GM19328 (cell line): ENCODE measurements around the gene RPL34.
"Not testable (repeated sequence)": the region's sequence is repeated elsewhere in the genome, so short reads cannot be mapped to it uniquely, and the experiment has no call there.

Experiments used
- ATAC-seq: cut with Tn5 transposase; IDR thresholded peaks from one replicate; pipeline ENCODE4 v1.9.1; 2021; ENCODE audit warnings: mild to moderate bottlenecking, moderate library complexity; ENCODE audit not compliant: unreplicated experiment

Gene RPL34

DNA sequence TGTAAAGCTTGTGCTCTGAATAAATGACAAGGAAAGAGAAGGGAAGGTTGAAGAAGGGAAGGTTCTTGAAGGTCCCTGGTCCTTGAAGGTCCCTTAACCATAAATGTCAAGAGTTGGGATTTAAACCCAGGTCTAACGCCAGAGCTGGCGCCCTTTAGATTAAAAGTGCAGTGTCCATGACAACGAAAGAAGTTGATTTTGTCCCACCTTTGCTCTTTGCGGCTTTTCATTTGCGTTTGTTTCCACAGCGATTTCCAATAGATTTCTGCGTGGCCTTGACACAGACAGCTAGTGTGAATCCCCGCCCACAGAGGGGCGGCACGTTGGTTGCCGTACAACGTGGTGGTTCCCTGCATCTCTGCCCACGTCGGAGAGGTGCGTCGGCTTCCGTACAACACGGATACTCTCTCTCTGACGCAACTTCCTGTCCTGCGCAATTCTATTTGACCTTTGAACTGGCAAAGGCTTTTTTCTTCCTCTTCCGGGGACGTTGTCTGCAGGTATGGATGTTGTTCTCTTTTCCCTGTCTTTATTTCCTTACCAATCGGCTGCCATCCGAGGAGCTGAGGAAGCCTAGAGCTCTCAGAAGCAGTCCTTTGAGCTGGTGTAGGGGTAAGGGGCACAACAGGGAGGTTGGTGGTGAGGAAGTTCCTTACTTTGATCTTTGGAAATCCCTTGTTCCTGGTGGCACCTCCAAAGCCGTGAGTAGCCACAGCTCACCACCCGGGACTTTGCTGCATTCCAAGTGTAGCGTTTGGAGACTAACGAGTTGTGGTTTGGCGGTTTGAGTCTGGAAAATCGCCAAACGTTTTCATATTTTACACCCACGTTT is at the start of gene RPL34:
Gene RPL34, plus strand, starts transcription at position 476 of the 832 bp plus-strand sequence. CDS start 1,384 bp downstream, outside the sequence.
- peak; percentile 99 for ATAC-seq

GRCh38 chr4:108570993-108571569 is 49.3 kb upstream of the RPL34 start:
- ATAC-seq: no peak

DNA sequence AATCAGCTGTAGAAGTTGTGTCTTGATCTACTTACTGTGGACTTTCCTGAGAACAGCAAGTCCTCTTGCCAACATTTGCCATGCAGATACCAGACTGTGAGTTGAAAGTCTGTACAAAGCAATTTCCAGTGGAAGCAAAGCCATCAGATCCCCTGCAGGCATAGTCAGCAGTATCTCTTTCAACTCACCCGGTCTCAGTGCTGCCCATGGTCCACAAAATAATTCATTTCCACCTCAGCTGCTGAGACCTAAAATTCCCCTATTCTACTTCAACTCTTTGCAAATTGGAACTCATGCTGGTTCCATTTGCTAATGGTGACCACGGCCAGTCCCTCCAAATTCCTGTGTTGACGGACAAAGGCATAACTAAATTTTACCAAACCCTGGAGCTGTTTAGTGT is 46.0 kb upstream of the RPL34 start:
- no peak for ATAC-seq

GRCh38 chr4:108581083-108581482 is 39.3 kb upstream of the RPL34 start:
- no peak for ATAC-seq

DNA sequence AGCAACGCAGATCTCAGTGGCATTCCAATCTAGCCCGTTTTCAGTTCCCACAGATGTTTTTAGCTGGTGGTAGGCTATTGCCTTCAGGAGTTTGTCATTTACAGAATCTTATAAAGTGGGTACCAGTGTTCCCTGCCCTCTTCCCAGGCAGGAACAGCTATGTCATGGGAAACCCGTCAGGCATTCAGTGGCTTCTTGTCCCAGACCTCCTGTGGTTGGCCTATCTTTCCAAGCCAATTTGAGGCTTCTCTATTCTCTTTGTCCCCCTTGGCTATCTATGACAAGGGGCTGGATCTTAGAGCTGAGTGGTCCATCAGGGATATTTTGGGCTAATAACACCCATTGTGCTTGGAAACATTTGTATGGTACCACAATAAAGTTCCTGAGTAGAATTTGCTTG is 33.6 kb upstream of the RPL34 start:
- ATAC-seq: no peak

GRCh38 chr4:108588878-108589277 is 31.5 kb upstream of the RPL34 start:
- no peak for ATAC-seq

- no peak for ATAC-seq
Measured at GRCh38 chr4:108589961-108590360, 30.4 kb upstream of the RPL34 start.

GRCh38 chr4:108590776-108591175 is 29.6 kb upstream of the RPL34 start:
- ATAC-seq: no peak

GRCh38 chr4:108592674-108592986 is 27.7 kb upstream of the RPL34 start:
- ATAC-seq: no peak

- not testable (repeated sequence) for ATAC-seq
Measured at GRCh38 chr4:108594296-108594695, 26.1 kb upstream of the RPL34 start.

DNA sequence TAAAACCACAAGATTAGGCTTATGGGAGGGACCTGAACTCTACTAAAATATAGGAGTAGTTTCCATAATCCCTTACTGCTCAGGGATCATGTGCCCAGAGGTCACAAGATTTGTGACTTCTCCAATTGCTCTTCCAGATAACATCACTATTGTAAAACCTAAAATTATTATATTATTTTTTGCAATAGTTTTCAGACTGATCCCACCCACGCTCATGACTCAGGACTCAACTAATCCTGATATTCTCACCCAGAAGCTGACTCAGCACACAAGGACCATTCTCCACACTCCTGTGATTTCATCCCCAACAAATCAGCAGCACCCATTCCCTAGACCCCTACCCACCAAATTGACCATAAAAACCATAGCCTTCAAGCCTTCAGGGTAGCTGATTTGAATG is 24.0 kb upstream of the RPL34 start:
- ATAC-seq: no peak

DNA sequence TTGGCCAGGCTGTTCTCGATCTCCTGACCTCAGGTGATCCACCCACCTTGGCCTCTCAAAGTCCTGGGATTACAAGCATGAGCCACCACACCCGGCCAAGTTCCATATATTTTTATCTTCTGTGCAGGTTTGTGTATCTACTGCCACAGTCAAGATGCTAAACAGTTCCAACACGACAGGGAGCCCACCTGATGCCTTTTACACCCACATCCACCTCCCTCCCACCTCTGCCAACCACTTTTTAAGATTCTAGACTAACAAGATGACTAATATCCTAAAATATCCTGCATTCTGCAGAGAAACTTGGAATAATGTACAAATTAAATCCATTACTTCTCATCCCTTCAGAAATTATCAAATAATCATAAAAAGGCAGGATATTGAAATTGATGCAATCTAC is 19.3 kb upstream of the RPL34 start:
- no peak for ATAC-seq

- ATAC-seq: no peak
Measured at GRCh38 chr4:108601532-108601931, 18.8 kb upstream of the RPL34 start.

- ATAC-seq: no peak
Measured at GRCh38 chr4:108602163-108602562, 18.2 kb upstream of the RPL34 start.

DNA sequence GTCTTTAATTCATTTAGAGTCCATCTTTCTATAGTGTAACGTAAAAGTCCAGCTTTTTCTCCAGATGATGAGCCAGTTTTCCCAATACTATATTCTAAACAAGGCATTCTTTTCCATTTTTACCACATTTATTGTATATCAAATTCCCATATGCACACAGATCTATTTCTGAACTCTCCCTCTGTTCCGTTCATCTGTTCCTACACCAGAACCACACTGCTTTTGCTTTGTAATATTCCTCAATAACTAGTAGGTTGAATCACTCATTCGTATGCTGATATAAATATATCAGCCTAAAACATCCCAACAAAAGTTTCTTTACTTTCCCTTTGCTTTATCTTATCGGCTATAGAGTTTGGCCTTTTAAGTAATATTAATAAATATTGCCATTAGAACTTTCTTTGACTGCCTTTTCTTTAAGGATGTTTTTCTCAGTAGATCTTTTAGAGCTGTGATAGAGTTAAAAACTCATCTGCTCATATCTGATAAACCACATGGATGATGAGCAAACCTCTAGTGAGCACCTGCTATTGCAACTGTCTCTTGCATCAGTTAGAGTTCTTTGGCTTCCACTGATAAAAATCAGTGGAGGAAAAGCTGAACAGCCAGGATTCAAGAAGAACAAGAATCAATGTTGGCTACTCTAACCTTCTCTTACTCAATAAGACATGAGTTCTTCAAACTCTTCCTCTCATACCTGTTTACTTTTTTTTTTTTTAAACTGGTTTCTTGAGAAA is 13.1 kb upstream of the RPL34 start:
- no peak for ATAC-seq

DNA sequence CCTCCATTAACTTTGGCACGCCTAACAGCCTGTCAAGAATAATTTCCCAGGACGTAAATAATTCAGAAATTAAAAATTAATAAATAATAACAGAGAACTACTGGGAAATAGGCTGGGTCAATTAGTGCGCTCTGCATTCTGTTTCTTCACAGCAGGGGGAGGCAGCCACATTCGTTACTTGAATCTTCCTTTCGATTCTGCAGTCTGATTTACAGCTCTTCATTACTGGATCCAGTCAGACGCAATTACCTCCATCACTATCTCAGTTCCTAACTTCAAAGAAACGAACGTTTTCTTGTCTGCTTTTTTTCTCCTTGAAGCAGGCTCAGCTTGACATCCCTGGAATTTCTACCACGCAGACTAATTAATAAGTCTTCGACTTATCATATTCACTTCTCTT is 9.0 kb upstream of the RPL34 start:
- ATAC-seq: no peak

DNA sequence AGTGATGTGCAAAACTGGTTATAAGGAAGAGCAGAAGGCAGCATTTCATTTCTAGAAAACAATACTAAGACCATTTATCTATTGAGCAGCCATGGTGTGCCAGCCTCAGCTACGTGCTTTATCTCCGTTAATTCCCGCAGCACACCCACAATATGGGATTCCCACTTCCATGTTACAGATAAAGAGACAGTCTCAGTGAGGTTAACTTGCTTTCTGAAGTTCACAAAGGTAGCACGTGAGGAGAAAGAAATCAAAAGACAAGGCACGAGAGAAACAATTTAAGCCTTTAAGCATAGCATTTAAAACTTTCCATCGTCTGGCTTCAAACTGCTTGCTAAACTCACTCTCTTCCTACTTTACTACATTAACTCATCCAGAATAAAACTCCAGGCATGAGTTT is 8.0 kb upstream of the RPL34 start:
- no peak for ATAC-seq

DNA sequence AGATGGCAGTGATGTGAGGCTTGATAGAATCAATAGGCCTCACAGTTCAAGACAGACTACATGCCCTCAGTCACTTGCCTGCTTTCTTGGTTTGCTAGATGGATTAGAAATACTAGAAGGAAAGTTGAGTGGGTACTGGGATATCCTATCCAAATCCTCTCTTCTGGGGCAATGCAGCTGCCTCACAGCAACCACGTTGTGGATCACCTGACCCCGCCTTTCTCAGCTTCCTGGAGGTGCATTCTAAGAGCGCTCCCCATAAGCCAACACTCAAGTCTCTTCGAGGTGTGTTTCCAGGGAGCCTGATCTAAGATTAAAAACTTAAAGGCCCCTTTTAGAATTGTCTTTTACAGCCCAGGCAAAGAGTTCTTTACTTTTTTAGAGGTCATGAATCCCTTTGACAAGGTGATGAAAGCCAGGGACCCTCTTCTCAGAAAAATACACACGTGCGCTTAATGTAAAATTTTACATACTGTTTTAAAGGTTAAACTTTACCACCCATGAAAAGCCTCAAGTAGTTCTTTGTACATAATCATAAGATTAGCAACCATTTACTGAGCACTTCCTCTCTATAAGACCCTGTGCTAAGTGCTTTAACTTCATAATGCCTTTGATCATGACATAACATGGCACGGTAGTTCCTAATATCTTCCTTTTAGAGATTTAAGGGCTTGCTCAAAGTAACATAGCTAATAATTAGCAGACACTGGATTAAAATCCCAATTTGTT is 840 bp upstream of the RPL34 start:
- peak; percentile 3 for ATAC-seq

DNA sequence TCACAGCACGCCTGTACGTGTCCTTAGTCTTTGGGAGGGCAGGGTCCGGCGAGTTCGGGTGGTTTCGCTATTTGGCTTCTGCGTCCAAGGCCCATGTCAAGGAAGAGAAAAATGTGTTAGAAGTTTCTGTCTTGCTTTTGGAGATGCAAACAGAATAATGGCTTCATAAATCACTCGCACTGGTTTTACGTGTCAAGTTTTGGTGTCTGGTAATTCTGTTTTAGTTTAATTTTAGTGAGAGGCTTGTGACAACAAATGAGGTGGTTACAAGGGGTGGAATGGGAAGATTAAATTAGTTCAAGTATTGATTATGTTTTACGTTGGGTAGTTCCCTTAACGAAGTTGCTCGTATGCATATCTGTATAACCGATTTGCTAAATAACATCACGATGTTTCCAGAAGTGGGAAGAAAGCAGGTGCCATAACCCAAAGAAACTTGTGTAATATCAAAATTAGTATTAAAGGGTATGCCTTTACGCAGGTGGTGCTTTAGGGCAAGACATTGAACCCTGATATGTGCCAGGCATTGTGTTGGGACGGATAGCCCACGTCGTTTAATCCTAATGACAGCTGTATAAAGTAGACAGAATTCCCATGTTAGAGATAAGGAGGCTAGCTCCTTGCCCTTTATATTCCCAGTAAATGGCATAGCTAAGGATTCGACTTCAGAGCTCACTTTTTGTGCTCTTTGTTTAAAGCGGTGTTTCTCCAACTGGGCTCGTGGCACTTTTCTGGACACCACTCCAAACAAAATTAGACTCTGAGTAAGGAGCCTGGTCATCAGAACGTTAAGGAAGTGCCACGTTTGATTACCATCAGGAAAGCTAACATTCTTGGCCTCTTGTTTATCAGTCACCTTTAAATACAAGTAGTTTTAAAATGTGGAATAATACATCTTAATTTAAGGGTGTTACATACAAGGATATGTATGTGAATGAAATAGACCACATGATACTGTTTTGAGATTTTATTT is 843 bp downstream of the RPL34 start:
- peak; percentile 9 for ATAC-seq

DNA sequence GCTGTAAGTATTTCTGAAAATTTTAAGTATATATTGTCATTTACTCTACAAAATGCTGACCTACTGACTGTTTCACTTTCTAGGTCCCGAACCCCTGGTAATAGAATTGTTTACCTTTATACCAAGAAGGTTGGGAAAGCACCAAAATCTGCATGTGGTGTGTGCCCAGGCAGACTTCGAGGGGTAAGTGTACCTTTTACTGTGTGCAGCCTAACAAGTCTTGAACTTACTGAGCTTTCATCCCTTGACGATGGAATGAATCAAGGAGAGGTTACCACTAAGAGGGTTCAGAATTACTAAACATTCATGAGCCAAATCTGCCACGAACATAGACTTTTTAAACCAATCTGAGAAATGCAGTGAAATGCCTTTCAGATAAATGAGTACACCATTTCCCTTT is 1.6 kb downstream of the RPL34 start:
- ATAC-seq: no peak
